Measurements from ENCODE around the gene IFNAR2.

Gene IFNAR2

GRCh38 chr21:33270986-33271385 lies 41.2 kb downstream of the IFNAR2 start:
- DNase-seq = no peak

DNA sequence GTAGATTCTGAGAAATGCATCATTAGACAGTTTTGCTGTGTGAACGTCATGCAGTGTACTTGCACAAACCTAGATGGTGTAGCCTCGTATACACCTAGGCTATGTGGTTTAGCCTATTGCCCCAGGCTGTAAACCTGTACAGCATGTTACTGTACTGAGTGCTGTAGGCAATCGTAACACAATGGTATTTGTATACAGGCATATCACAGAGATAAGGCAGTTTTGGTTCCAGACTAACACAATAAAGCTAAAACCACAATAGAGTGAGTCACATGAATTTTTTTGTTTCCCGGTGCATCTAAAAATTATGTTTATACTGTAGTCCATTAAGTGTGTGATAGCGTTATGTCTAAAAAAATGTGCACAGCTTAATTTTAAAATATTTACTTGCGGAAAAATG lies 43.3 kb downstream of the IFNAR2 start:
- DNase-seq = no peak

- DNase-seq = no peak
These were observed 49.0 kb downstream of the IFNAR2 start for GRCh38 chr21:33278721-33279120.

- no peak for DNase-seq
These were observed 49.6 kb downstream of the IFNAR2 start for GRCh38 chr21:33279330-33279820.

All from NCI-H1105 treated with DMSO at 0.1 percent for 48 hours (cell line).